ENCODE data around the gene CIBAR2.

Gene CIBAR2

DNA sequence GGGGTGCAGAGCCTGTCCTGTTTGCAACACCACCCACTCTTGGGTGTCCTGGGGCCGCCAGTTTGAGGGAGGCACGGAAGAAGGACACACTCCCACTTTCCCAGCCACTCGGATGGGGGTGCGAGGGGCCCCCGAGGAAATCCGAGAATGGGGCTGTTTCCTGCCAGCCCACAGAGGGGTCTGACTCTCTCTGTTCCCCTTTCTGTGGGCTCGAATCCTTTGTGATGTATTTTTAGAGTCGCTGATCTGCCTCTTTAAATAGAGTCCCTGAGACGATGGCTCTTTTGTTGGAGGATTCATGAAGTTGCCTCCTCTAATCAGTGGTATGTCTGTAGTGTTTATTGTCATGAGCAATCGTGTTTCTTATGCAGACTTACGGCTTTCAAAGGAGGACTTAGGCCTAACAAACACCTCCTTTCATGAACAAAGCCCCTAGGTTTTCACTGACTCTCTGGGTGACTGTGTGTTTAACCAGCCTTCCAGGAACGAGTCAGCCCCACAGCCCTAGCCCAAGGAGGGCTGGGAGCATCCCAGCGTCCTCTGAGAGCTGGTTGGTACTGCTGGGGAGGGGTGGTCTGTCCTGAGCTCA is 29.1 kb downstream of the CIBAR2 start:
- DNase-seq = peak in 2 of 56 donors; percentile 10 to 31

DNA sequence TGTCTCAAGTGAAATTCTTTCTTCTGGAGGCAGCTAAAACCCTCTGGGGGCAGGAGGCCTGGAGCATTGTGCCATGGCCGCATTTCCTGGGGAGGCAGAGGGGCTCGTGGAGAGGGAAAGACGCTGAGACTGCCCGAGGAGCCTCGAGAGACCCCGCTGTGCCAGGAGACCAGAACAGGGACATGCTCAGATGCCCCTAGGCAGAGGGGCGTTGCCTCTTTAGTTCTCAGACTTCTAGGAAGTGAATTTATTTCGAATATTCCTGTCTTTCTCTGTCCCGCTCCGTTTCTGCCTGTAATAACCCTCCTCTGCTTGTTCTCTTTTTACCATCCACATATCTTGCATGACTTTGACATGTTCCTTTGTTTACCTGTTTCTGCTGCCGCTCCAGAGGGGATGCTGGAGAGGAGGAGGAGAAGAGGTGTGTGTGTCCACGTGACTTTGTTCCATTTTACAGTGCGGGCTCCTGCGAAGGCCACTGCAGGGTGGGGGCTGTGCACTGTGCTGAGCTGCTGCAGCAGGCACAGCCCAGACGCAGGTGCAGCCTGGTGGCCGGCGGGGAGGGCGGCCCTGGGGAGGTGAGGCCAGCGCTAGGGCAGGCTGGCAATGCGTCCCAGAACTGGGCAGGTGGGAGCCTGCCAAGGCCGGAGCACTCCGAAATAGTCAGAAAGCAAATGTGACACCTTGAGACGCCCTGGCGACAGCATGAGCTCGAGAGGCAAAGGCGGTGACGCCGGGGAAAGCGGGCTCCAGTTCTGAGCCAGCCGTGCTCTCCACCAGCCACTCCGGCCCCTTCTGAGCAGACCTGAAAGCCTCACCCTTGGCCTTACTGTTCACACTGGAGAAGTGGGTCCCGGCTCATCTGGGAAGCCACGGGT is 29.9 kb downstream of the CIBAR2 start:
- DNase-seq = peak in 3 of 56 donors; percentile 6 to 28 (median 17)

DNA sequence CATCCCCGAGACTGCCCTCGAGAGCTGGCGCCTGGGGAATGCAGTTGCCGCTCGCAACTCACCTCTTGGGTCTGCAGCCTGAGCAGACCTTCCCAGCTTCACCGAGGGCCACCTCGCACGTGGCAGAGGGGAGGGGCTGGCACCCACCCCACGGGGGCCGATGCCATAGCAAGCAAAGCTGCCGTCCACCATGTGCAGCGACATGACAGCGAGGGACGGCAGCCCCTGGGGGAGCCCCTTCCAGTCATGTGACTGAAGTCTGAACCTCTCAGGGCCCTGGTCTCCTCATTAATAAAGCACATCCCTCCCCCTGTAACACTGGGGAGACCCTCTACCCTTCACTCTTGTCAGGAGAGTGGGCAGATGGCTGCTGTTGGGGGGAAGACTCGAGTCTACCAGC is 30.5 kb downstream of the CIBAR2 start:
- DNase-seq = no peak

DNA sequence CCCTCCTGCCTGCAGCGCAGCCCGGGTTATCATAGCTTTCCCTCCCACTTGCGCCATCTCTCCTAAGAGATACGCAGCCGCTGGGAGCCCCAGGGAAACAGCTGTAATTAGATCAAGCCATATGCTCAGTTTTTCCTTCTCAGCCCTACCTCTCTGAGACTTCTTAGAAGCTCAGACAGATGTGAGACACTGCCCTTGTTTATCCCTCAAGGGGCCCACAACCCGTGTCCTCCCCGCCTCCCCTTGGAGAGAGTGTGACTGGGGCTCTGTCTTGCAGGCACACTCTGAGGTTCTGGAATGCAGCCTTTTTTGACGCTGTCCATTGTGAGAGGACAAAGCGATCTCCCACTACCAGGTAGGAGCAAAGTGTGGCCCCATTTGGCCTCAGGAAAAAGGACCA is 31.2 kb downstream of the CIBAR2 start:
- DNase-seq = no peak

DNA sequence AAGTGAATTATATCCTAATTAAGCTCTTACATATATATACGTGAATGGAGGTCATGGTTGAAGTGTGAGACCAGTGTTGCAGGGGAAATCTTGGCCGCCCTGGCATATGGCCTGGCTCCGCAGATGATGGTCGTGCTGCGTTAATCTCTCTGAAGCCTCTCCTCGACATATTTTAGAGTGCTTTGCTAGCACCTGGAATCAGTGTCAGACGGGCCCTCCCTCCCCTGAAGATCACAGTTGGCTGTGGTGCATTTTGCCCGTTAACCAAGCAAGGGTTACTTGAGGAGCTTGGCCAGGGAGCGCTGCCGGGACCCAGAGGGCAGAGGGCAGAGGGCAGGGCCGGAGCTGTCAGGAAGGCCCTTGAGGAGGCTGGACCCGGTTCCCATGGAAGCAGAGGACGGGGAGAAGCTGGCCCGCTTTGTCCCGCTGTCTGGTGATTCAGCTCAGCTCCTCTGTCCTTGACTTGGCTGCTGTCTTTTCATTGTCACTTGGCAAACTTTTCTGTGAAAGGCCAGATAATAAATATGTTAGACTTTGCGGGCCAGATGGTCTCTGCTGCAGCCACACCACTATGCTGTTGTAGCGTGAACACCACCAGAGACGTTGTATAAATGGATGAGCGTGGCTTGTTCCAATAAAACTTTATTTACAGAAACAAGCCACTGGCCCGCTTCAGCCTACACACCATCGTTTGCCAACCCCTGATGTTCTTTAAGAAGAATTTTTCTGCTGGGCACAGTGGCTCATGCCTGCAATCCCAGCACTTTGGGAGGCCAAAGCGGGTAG is 32.3 kb downstream of the CIBAR2 start:
- no peak for DNase-seq

DNA sequence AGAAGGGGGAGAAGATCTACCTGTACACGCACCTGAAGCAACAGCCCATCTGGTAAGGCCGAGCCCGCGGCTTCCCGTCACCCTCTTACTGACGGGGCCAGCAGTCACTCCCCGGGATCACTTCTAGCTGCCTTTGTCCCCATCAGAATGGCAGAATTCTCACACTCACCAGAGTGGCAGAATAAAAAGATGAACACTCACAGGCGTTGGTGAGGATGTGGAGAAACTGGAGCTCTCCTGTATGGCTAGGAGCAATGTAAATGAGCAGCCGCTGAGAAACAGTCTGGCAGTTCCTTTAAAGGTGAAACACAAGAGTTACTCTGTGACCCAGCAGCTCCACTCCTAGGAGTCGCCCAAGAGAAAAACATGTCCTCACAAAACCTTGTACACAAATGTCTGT is 33.3 kb downstream of the CIBAR2 start:
- DNase-seq = no peak

DNA sequence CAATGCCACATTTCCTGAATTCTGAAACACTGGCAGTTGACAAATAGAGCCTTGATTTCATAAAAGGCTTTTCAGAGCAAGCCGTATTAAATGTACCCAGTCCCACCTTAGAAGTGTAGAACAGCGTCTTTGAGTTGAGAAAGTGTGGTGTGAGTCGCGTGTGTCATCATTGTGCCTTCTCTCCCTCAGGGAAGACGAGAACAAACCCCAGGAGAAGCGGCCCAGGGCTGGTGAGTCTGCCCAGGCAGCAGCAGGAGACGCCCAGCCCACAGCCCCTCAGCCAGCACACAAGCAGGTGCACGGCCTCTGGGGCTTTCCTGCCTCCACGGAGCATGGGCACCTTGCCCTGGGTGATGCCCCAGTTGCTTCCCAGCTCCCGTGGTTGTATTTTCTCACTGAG is 34.0 kb downstream of the CIBAR2 start:
- no peak for DNase-seq

DNA sequence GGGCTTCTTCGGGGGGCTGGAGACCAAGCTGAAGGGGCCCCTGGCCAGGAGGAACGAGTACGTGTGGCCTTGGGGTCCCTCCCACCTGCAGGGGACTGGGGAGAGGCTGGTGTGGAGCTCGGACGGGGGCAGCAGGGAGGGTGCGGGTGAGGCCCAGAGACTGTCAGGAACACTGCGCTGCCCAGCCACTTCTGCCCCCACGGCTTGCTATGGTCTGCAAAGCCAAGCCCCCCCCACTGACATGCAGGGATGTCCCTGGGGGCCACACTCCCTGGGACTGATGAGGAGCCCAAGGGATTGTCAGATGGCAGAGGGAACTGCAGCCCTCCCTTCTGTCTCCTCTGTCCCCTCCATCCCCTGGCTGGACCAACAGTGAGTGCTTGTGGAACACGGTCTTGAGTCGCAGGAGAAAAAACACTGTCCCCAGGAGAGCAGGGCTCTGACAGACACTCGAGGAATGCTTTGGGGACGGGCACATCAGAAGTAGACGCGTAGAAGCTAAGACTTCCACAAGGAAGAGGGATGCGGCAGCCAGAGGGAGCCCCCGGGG is 34.6 kb downstream of the CIBAR2 start:
- DNase-seq = no peak

DNA sequence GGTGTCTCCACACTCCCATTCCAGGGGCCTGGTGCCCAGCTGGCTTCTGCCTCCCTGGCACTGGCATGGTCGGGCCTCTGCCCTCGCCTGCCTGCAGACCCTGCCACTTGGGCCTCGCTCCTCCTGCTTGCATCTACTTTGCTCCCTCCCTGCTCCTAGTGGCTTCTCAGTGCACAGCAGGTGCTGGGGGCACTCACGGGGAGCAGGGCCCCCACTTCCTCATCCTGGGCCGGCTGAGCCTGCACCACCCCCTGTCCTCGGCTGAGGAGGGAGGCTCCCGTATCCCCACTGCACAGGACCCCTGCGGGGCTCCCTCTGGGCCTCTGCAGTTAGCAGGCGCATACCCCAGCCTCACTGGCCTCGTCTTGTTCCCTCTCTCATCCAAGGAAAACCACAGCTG is 35.2 kb downstream of the CIBAR2 start:
- no peak for DNase-seq

DNA sequence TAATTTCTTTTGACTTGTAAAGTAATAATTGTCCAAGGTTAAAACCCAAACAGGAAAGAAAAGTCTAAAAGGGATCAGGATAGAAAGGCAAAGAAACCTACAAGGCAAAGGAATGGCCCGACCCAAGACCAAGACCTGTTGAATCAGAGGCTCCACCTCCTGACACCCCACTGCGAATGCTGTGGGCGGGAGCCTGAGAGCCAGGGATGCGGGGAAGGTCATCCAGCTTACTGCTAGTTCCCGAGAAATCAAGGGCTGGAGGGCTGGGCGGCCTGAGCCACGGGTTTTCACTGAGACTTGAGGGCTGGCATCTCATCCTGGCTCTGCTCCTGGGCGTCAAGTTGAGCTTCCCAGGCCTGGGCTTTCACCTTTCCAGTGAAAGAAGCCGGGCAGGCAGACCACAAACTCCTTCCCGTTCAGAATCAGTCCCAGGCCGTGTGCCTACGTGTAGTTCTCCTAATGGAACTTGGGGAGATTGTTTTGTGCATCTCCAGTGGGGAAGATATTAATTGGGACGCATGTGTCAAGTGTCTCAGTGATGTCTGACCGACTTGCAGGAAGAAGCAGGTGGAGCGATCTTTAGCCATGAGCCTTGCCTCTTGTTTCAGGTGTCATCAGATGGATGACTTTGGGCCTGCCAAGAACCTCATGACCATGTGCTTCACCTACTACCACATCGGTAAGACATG is 36.9 kb downstream of the CIBAR2 start:
- DNase-seq = no peak

DNA sequence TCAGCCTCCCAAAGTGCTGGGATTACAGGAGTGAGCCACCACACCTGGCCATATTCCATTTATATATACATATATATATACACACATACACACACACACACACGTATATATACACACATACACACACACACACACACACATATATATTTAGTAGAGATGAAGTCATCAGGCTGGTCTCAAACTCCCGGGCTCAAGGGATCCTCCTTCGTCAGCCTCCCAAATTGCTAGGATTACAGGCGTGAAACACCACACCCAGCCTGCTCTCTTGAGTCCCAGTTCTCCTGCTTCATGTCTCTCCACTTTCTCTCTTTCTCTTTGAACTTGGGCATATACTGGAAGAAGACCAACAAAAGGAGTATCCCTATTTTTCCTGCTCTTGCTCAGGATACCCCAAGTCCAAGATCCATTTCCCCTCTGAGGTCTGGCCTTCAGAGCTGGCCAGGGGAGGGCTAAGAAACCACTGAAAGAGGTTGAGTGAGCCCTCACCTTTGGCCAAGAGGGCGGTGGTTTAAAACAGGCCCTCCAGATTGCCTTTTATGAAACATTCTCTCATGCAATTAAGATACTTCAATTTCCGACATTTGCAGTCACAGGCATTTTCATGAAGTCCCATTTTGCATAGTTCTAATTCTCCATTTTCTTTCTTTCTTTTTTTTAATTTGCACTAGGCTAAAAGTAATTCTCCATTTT is 37.9 kb downstream of the CIBAR2 start:
- DNase-seq = no peak

DNA sequence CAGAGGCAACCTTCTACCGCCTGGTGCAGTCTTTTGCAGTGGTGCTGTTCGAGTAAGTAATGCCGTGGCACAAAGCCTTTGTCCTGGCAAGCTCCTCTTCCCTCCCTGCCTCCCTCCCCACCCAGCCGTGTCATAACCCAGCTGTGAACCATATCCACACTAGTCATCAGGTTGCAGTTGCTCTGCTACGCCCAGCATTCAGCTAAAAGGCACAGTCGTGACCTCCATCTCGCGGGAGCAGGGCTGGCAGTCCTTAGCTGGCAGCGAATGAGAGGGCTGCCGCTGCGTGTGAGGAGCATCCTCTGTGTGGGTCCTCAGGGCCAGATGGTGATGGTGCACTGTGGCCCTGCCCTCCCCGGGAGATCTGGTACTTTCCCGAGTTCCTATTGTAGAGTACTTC is 39.3 kb downstream of the CIBAR2 start:
- peak in 4 of 56 donors; percentile 28 to 36 (median 32) for DNase-seq

DNA sequence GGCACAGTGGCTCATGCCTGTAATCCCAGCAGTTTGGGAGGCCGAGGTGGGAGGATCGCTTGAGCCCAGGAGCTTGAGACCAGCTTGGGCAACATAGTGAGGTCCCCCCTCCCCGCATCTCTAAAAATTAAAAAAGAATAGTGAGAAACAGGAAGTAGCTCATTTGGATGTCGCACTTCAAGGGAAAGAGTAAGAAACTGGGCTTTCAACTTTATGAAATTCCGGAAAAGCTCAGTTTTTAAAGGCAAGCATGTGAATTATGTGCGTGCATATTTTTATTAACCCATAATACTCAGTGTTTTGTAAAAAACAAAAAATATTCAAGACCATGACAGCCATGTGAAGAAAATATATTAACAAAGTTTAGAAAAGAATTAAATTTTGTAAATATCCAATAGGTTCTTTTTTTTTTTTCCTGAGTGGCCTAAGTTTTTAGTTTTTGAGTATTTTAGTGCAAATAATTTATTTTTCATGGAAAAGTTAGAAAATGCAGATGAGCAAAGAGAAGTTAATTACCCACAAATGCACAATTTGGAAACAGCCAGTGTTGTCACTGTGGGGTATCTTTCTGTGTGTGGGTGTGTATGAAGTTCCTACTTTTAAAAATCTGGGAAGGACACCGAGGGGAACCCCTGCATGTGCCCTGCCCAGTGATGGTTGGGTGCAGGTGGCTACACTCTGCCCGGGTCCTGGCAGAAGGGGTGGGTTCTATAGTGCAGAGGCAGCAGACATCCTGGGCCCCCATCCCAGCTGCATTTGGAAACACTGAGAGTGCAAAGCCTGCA is 40.0 kb downstream of the CIBAR2 start:
- no peak for DNase-seq

DNA sequence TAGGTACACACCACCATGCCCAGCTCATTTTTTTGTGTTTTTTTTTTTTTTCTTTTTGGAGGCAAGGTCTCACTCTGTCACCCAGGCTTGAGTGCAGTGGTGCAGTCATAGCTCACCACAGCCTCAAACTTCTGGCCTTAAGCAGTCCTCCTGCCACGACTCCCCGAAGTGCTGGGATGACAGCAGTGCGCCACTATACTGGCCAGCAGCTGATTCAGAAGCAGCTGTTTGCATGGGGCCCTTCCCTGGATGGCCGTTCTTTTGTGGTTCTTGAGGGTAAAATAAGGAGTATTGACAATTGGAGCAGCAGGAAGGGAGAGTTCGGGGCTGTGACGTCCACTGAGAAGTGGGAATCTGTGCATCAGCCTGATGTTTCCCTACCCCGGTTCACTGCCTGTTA is 43.1 kb downstream of the CIBAR2 start:
- DNase-seq = no peak

DNA sequence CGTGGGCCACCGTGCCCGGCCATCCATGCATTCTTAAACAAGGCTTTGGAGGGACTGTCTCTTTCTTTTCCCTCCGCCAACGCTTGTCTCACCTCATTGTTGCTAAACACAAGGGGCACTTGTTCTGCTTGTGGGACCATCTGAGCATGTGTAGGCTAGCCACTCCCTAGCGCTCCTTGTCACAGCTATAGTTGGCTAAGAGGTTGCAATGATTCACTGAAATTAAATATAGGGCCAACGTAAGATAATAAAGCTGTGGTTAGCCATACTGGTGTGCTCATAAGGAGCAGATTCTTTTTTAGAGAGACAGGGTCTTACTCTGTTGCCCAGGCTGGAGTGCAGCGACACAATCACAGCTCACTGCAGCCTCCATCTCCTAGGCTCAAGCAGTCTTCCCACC is 43.5 kb downstream of the CIBAR2 start:
- DNase-seq = no peak

DNA sequence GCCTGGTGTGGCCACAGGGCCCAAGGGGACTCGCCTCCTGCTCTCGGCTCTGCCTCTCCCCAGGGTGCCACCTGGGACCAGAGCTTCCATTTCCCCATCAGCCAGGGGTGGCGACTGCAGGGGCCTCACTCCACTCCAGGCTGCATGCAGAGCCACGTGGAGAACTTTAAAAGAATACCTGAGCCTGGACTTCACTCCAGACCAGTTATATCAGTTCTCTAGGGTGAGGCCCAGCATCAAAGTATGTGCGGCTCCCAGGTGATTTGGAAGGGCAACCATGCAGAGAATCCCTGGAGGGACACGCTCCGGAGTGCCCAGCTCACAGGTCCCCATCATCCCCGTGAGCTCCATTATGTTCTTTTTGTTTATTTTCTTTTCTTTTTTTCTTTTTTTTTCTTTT is 44.8 kb downstream of the CIBAR2 start:
- DNase-seq = no peak

DNA sequence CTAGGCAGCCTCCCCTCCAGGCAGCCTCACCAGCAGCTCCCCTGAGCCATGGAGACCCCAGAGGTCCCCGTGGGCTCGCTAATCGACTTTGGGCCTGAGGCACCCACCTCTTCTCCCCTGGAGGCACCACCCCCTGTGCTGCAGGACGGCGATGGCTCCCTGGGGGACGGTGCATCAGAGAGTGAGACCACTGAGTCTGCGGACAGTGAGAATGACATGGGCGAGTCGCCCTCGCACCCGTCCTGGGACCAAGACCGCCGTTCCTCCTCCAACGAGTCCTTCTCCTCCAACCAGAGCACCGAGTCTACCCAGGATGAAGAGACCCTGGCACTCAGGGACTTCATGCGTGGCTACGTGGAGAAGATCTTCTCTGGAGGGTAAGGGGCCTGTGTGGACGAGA is 45.2 kb downstream of the CIBAR2 start:
- DNase-seq = no peak

DNA sequence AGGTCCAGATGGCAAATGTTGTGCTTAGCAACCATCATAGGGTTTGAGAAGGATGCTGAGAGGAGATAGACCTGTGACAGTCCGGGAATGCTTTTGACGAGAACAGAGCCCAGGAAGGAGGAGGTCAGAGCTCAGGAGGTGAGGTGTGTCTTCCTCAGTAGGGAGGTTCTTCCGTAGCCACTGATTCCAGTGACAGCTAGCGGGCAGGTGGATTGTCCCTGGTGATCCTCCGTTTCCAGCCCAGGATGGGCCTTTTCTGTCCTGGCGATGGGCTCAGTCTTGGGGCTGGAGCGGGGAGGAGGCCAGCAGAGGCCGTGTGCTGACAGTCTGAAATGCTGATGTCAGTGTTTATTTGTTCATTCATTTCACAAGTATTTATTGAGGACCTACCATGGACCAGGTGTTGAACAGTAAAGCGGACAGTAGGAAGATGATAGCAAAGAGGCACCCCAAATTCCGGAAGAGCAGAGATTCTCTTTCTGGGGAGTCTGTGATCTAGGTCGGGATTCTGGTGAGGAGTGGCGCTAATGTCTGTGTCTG is 45.9 kb downstream of the CIBAR2 start:
- no peak for DNase-seq

DNA sequence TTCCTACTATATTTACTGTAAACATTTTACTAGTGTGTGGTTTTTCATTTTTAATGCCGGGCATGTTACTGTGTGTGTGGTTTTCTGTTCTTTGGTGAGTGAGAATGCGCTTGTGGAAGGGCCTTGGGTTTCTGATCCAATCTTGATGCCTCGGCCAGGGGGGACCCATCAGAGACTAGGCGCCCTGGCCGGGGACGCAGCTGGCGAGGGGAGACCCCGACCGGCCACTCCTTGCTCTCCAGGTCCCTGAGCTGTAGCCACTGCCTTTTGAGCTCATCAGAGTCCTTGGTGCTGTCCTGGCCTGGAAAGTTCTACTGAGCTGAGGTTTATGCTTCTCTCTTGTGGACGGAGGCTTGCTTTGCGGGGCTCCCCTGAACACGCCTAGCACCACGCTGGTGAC is 47.2 kb downstream of the CIBAR2 start:
- no peak for DNase-seq

DNA sequence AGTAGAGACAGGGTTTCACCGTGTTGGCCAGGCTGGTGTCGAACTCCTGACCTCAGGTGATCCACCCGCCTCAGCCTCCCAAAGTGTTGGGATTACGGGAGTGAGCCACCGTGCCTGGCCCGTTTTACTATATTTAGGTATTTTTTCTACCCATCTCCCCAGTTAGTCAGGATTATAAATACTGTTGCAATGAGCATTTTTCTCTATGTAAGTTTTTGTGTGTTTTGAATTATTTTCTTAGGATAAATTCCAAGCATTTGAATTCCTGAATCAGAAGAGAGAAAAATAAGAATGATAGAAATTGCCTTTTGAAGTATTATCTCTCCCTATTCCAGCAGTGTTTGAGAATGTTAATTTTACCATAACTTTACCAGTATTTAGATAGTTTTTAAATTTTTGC is 48.1 kb downstream of the CIBAR2 start:
- no peak for DNase-seq
